KMS-11 (cell line): ENCODE data around the gene CNNM2.

Experiments
- H2AFZ ChIP-seq: fragments of 200-600 bp; sonication (generic); 2 replicates; pipeline ENCODE4 v1.6.1; 2016; ENCODE audit warnings: antibody characterized with exemption, mixed run types, low read depth
- H3K27ac ChIP-seq: fragments of 200-600 bp; sonication (generic); 2 replicates; pipeline ENCODE4 v1.6.1; 2016; ENCODE audit warnings: mild to moderate bottlenecking, mixed run types
- H3K27me3 ChIP-seq: fragments of 200-600 bp; sonication (generic); 2 replicates; pipeline ENCODE4 v1.6.1; 2017; ENCODE audit warnings: mild to moderate bottlenecking, low read depth, mixed run types, moderate library complexity; ENCODE audit not compliant: insufficient read depth
- H3K36me3 ChIP-seq: fragments of 200-600 bp; sonication (generic); 2 replicates; pipeline ENCODE4 v1.6.1; 2017; ENCODE audit warnings: mild to moderate bottlenecking, mixed run types; ENCODE audit not compliant: insufficient read depth
- H3K4me1 ChIP-seq: fragments of 200-600 bp; sonication (generic); 2 replicates; pipeline ENCODE4 v1.6.1; 2016; ENCODE audit warnings: mild to moderate bottlenecking, low read depth, mixed run types; ENCODE audit not compliant: poor library complexity, severe bottlenecking
- H3K4me2 ChIP-seq: fragments of 200-600 bp; sonication (generic); 2 replicates; pipeline ENCODE4 v1.7.0; 2016; ENCODE audit warnings: mild to moderate bottlenecking, mixed run types
- H3K4me3 ChIP-seq: fragments of 200-600 bp; sonication (generic); IDR thresholded peaks from 2 replicates; pipeline ENCODE4 v1.6.1; 2017; ENCODE audit warnings: low read depth, low read length, mixed read lengths; ENCODE audit not compliant: insufficient read depth
- H3K79me2 ChIP-seq: fragments of 200-600 bp; sonication (generic); 2 replicates; pipeline ENCODE4 v1.6.1; 2016; ENCODE audit warnings: low read depth, mixed run types; ENCODE audit not compliant: insufficient read depth
- H3K9ac ChIP-seq: fragments of 200-600 bp; sonication (generic); 2 replicates; pipeline ENCODE4 v1.6.1; 2016; ENCODE audit warnings: mild to moderate bottlenecking, mixed run types
- H4K20me1 ChIP-seq: fragments of 200-600 bp; sonication (generic); 2 replicates; pipeline ENCODE4 v1.6.1; 2016; ENCODE audit warnings: mild to moderate bottlenecking, mixed run types; ENCODE audit not compliant: insufficient read depth
- CTCF ChIP-seq: fragments of 200-600 bp; sonication (generic); conservative IDR thresholded peaks from 2 replicates; pipeline ENCODE4 v1.6.1; 2017; ENCODE audit warnings: low read depth, mild to moderate bottlenecking, antibody characterized with exemption, low read length, moderate library complexity, mixed read lengths

Gene CNNM2

DNA sequence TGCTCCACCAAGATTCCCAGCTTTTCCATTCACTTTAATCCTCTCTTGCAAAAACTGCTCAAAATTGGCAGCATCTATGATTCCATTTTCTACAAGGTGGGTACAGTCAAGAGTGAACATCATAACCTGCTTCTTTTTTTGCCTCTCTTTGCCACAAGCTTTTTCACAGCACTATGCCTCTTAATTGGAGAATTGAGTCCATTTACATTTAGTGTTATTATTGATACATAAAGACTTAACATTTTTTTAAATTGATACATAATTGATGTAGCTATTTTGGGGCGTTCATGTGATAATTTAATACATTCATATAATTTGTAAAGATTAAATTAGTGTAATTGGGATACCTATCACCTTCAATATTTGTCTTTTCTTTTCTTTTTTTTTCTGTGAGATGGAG is 30.0 kb upstream of the CNNM2 start:
- H3K27ac ChIP-seq: no peak overlapping the region
- H2AFZ ChIP-seq: no peak overlapping the region
- H3K27me3 ChIP-seq: no peaks in the 10 kb centered on the region
- H3K36me3 ChIP-seq: no peaks in the 10 kb centered on the region
- H3K79me2 ChIP-seq: no peaks in the 10 kb centered on the region
- no peak overlapping the region for H3K4me2 ChIP-seq
- no peaks in the 10 kb centered on the region for H4K20me1 ChIP-seq
- H3K4me1 ChIP-seq: no peaks in the 10 kb centered on the region
- H3K9ac ChIP-seq: no peak overlapping the region
- TF ChIP-seq CTCF: no peak
- H3K4me3 ChIP-seq: no peak overlapping the region

- Histone ChIP-seq H4K20me1 (no peaks in the 10 kb centered on the region), H3K27ac (no peak overlapping the region), H3K4me1 (no peaks in the 10 kb centered on the region), H3K36me3 (no peaks in the 10 kb centered on the region), H3K9ac (no peak overlapping the region), H3K79me2 (no peaks in the 10 kb centered on the region), H3K4me3 (no peak overlapping the region), H3K27me3 (no peaks in the 10 kb centered on the region), H3K4me2 (no peak overlapping the region), H2AFZ (no peak overlapping the region)
- no peak for TF ChIP-seq CTCF
These were observed 23.5 kb upstream of the CNNM2 start for GRCh38 chr10:102894466-102895213.

- Histone ChIP-seq H3K27me3 (no peaks in the 10 kb centered on the region), H3K4me3 (no peak overlapping the region), H3K27ac (no peak overlapping the region), H3K36me3 (no peaks in the 10 kb centered on the region), H2AFZ (no peak overlapping the region), H3K79me2 (no peaks in the 10 kb centered on the region), H4K20me1 (no peaks in the 10 kb centered on the region), H3K4me2 (no peak overlapping the region), H3K9ac (no peak overlapping the region), H3K4me1 (no peaks in the 10 kb centered on the region)
- no peak for TF ChIP-seq CTCF
These were observed 18.1 kb upstream of the CNNM2 start for GRCh38 chr10:102900006-102900405.

DNA sequence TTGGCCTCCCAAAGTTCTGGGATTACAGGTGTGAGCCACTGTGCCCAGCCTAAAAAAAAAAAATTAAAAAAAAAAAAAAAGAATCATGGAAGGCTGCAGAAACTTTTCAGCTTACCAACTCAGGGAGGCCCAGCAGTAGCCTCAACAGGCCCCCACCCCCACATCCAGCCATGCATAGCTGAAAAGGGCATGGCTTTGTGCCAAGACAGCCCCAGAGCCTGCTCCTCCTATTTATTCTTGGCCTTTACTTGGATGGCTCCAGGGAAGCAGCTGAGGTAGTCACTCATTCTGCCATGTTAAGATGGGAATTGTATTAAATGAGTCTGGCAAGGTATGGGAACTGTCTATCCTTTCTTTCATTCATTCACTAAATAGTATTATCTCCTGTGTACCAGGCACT is 13.7 kb upstream of the CNNM2 start:
- Histone ChIP-seq H4K20me1 (no peaks in the 10 kb centered on the region), H3K36me3 (no peaks in the 10 kb centered on the region), H3K4me3 (no peak overlapping the region), H2AFZ (no peak overlapping the region), H3K4me2 (no peak overlapping the region), H3K27ac (no peak overlapping the region), H3K27me3 (no peaks in the 10 kb centered on the region), H3K4me1 (no peaks in the 10 kb centered on the region), H3K9ac (no peak overlapping the region), H3K79me2 (no peaks in the 10 kb centered on the region)
- no peak for TF ChIP-seq CTCF
